HG03103 (cell line): Measurements from ENCODE around the gene IQCE.
"Not testable (repeated sequence)": the region's sequence is repeated elsewhere in the genome, so short reads cannot be mapped to it uniquely, and the experiment has no call there.

Experiments used
- ATAC-seq: cut with Tn5 transposase; IDR thresholded peaks from one replicate; pipeline ENCODE4 v1.9.1; 2021; ENCODE audit warnings: low read depth; ENCODE audit not compliant: unreplicated experiment

Gene IQCE

GRCh38 chr7:2596464-2597272 is 37.9 kb downstream of the IQCE start:
- no peak for ATAC-seq

- ATAC-seq: no peak
Observed at GRCh38 chr7:2597273-2597640, 38.5 kb downstream of the IQCE start.

- ATAC-seq: no peak
Observed at GRCh38 chr7:2598154-2598823, 39.5 kb downstream of the IQCE start.

- ATAC-seq: no peak
Observed at GRCh38 chr7:2601065-2601464, 42.3 kb downstream of the IQCE start.

- ATAC-seq: no peak
Observed at GRCh38 chr7:2601907-2602306, 43.1 kb downstream of the IQCE start.

- ATAC-seq: no peak
Observed at GRCh38 chr7:2602406-2603043, 43.7 kb downstream of the IQCE start.

GRCh38 chr7:2603044-2603965 is 44.5 kb downstream of the IQCE start:
- no peak for ATAC-seq

- ATAC-seq: no peak
Observed at GRCh38 chr7:2604608-2605174, 45.9 kb downstream of the IQCE start.

GRCh38 chr7:2605608-2606538 is 47.1 kb downstream of the IQCE start:
- no peak for ATAC-seq

GRCh38 chr7:2606539-2606936 is 47.8 kb downstream of the IQCE start:
- ATAC-seq: no peak

- no peak for ATAC-seq
Observed at GRCh38 chr7:2607122-2607922, 48.5 kb downstream of the IQCE start.

GRCh38 chr7:2607923-2608904 is 49.4 kb downstream of the IQCE start:
- ATAC-seq: no peak

GRCh38 chr7:2608921-2609411 is 50.2 kb downstream of the IQCE start:
- no peak for ATAC-seq

- not testable (repeated sequence) for ATAC-seq
Observed at GRCh38 chr7:2609646-2610045, 50.9 kb downstream of the IQCE start.

GRCh38 chr7:2610466-2610865 is 51.7 kb downstream of the IQCE start:
- ATAC-seq: no peak

GRCh38 chr7:2610898-2611297 is 52.1 kb downstream of the IQCE start:
- no peak for ATAC-seq

GRCh38 chr7:2611401-2611800 is 52.6 kb downstream of the IQCE start:
- no peak for ATAC-seq
